SK-N-SH (cell line): Measurements from ENCODE around the gene PILRB. TPM values are rescaled to one million over a fixed set of nuclear protein-coding genes. Genes with fewer than 3 reads are reported as not detected.
A peak's percentile ranks its signal among the peaks of the same experiment; 100 is the strongest.

Source experiments
- CTCF ChIA-PET: fragments of 300-600, 350-600 bp; formaldehyde crosslinking; extraction: SDS; loops from one replicate; lab custom pipeline; 2021; lab: Yijun Ruan, JAX
- POLR2A ChIA-PET: fragments of 350-600 bp; sonication (Branson Sonifier 250); formaldehyde crosslinking; extraction: SDS; loops from one replicate; lab custom pipeline; 2020; ENCODE audit warnings: antibody characterized with exemption, inconsistent platforms; lab: Yijun Ruan, JAX
- DNase-seq: peaks from one replicate; pipeline ENCODE4 v3.0.0; 2012
- H2AFZ ChIP-seq: fragments of 200-600 bp; sonication (generic); 2 replicates; pipeline ENCODE4 v1.8.1; 2016; ENCODE audit warnings: antibody characterized with exemption, mild to moderate bottlenecking, low read depth
- H3F3A ChIP-seq: fragments of 200-600 bp; sonication (generic); replicated peaks from 2 replicates; pipeline ENCODE3; 2016; ENCODE audit warnings: antibody characterized with exemption, mild to moderate bottlenecking; ENCODE audit not compliant: insufficient read depth
- H3K27ac ChIP-seq, 2 experiments: fragments of 200-500 bp in 1 of 2; fragments of 200-600 bp in 1 of 2; sonication (Bioruptor generic) in 1 of 2; sonication (generic), shearing (Covaris generic) in 1 of 2; 2 replicates each; pipeline versions ENCODE4 v1.5.1 to v1.6.1; 2014 to 2016; ENCODE audit warnings: low read depth in 2 of 2, inconsistent platforms in 1 of 2, low read length in 1 of 2, mild to moderate bottlenecking in 1 of 2, mixed read lengths in 1 of 2
- H3K27me3 ChIP-seq: fragments of 200-600 bp; sonication (generic), shearing (Covaris generic); 2 replicates; pipeline ENCODE4 v1.6.1; 2016; ENCODE audit warnings: mixed run types; ENCODE audit not compliant: insufficient read depth
- H3K36me3 ChIP-seq, 2 experiments: fragments of 200-500 bp in 1 of 2; fragments of 200-600 bp in 1 of 2; sonication (Bioruptor generic) in 1 of 2; sonication (generic) in 1 of 2; replicated peaks in 1 of 2; 2 replicates each; pipeline versions ENCODE3 to v1.5.1; 2014 to 2016; ENCODE audit warnings: low read length in 1 of 2, mild to moderate bottlenecking in 1 of 2; ENCODE audit not compliant: insufficient read depth in 2 of 2, control insufficient read depth in 1 of 2
- H3K4me1 ChIP-seq, 2 experiments: fragments of 200-500 bp in 1 of 2; fragments of 200-600 bp in 1 of 2; sonication (Bioruptor generic) in 1 of 2; sonication (generic), shearing (Covaris generic) in 1 of 2; 2 replicates each; pipeline versions ENCODE4 v1.5.1 to v1.6.1; 2014 to 2016; ENCODE audit warnings: low read depth in 1 of 2, low read length in 1 of 2, mixed run types in 1 of 2; ENCODE audit not compliant: insufficient read depth in 2 of 2, control insufficient read depth in 1 of 2
- H3K4me2 ChIP-seq: fragments of 200-600 bp; sonication (generic), shearing (Covaris generic); 2 replicates; pipeline ENCODE4 v1.6.1; 2017; ENCODE audit warnings: mixed run types
- H3K4me3 ChIP-seq, 2 experiments: fragments of 200-500 bp in 1 of 2; fragments of 200-600 bp in 1 of 2; sonication (Bioruptor generic) in 1 of 2; sonication (generic), shearing (Covaris generic) in 1 of 2; 2 replicates each; pipeline versions ENCODE4 v1.5.1 to v1.8.1; 2014 to 2016; ENCODE audit warnings: low read depth in 2 of 2, inconsistent platforms in 1 of 2, low read length in 1 of 2, mild to moderate bottlenecking in 1 of 2, mixed read lengths in 1 of 2, moderate library complexity in 1 of 2
- H3K79me2 ChIP-seq: fragments of 200-600 bp; sonication (generic); 2 replicates; pipeline ENCODE4 v1.8.1; 2017; ENCODE audit warnings: mild to moderate bottlenecking; ENCODE audit not compliant: insufficient read depth
- H3K9ac ChIP-seq: fragments of 200-600 bp; sonication (generic); 2 replicates; pipeline ENCODE4 v1.6.1; 2017; ENCODE audit warnings: mixed run types
- H3K9me2 ChIP-seq: fragments of 200-600 bp; sonication (generic); 2 replicates; pipeline ENCODE4 v1.6.1; 2017; ENCODE audit warnings: mixed run types
- H3K9me3 ChIP-seq: fragments of 200-600 bp; sonication (generic); 2 replicates; pipeline ENCODE4 v1.6.1; 2017; ENCODE audit warnings: mixed run types, mild to moderate bottlenecking, moderate library complexity
- H4K20me1 ChIP-seq: fragments of 200-600 bp; sonication (generic); 2 replicates; pipeline ENCODE4 v1.6.1; 2017; ENCODE audit warnings: mild to moderate bottlenecking, mixed run types; ENCODE audit not compliant: insufficient read depth
- CHD2 ChIP-seq: fragments of 150-350 bp; IDR thresholded peaks from 2 replicates; pipeline ENCODE4 v1.6.1; 2018; ENCODE audit warnings: low read length; ENCODE audit not compliant: partially characterized antibody
- ELF1 ChIP-seq: IDR thresholded peaks from 2 replicates; pipeline ENCODE4 v1.4.0; 2012
- FOSL2 ChIP-seq: IDR thresholded peaks from 2 replicates; pipeline ENCODE4 v1.4.0; 2012; ENCODE audit warnings: low read depth, mild to moderate bottlenecking, moderate library complexity, borderline replicate concordance
- FOXJ3 ChIP-seq: sonication (generic); formaldehyde crosslinking; IDR thresholded peaks from 2 replicates; pipeline ENCODE4 v1.5.1; 2020; ENCODE audit warnings: mild to moderate bottlenecking, missing genetic modification reagents
- JUND ChIP-seq: IDR thresholded peaks from 2 replicates; pipeline ENCODE4 v1.4.0; 2012
- RAD21 ChIP-seq: IDR thresholded peaks from 2 replicates; pipeline ENCODE4 v1.6.1; 2012; ENCODE audit warnings: mild to moderate bottlenecking, low read length
- RCOR1 ChIP-seq: fragments of 150-350 bp; IDR thresholded peaks from 2 replicates; pipeline ENCODE4 v1.6.1; 2017; ENCODE audit warnings: antibody characterized with exemption, low read length
- RFX5 ChIP-seq: IDR thresholded peaks from 2 replicates; pipeline ENCODE4 v1.6.1; 2012; ENCODE audit warnings: mild to moderate bottlenecking, improper control_type of control experiment, low read length
- TCF12 ChIP-seq: IDR thresholded peaks from 2 replicates; pipeline ENCODE4 v1.4.0; 2012
- YY1 ChIP-seq: IDR thresholded peaks from 2 replicates; pipeline ENCODE4 v1.4.0; 2012; ENCODE audit warnings: low read depth, mild to moderate bottlenecking
- WGBS: methylation state at CpG from one replicate; pipeline ENCODE4 v1.1.6; 2017; ENCODE audit warnings: low lambda C conversion rate; 5-methylcytosine and 5-hydroxymethylcytosine counted together
- polyA plus RNA-seq, 3 experiments: library from polyadenylated mRNA; depleted of rRNA; stranded (reverse); fragments of >200 nt; gene quantifications; 2 replicates each; pipeline ENCODE4 v1.2.3, GENCODE V29; 2012
- TF ChIP-seq, protein P1 (sequence below): fragments of 200-600 bp; sonication (generic); IDR thresholded peaks from 2 replicates; pipeline ENCODE4 v1.6.1; 2017; ENCODE audit warnings: antibody characterized with exemption, mild to moderate bottlenecking, moderate library complexity
- TF ChIP-seq, protein P2 (sequence below): IDR thresholded peaks from 2 replicates; pipeline ENCODE4; 2012
- TF ChIP-seq, protein P3 (sequence below): IDR thresholded peaks from 2 replicates; pipeline ENCODE4 v1.6.1; 2012; ENCODE audit warnings: mild to moderate bottlenecking, low read depth, low read length, moderate library complexity
- TF ChIP-seq, protein P4 (sequence below): fragments of 150-350 bp; IDR thresholded peaks from 2 replicates; pipeline ENCODE4 v1.6.1; 2016; ENCODE audit warnings: mild to moderate bottlenecking, low read depth, low read length

PILRB gene
- polyA plus RNA-seq, 1 of the 3 experiments (the other 2 are of a cell fraction): 55.4 TPM

DNA sequence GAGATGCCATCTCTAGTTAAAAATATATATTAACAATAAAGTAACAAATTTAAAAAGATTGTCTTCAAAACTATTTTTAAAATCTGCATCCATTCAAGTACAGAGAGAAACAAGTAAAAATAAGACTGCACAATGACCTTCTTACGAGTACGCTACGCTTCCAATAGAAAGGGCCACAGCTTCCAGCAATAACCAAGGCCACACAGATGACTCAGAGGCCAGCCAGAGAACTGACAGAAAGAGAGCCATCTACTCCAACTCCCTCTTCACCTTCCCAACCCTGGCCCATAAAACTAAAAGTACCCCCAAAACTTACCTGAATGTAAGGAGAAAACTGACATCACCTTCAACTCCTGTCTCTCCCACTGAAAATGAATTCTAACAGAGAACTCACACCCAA, 42.1 kb downstream of the PILRB start:
- no peak for DNase-seq
- Histone ChIP-seq H3K27ac (no peak overlapping the region), H3K4me3 (no peak overlapping the region), H3F3A (no peaks in the 10 kb centered on the region), H3K9ac (no peak overlapping the region), H3K27me3 (no peaks in the 10 kb centered on the region), H4K20me1 (no peaks in the 10 kb centered on the region), H3K79me2 (no peaks in the 10 kb centered on the region), H3K9me3 (no peaks in the 10 kb centered on the region), H3K36me3 (no peaks in the 10 kb centered on the region), H3K4me1 (peaks cover 0 to 5% of the 10 kb centered on the region in 2 experiments; a peak in 1 of 4 replicates), H3K9me2 (no peaks in the 10 kb centered on the region), H2AFZ (no peak overlapping the region), H3K4me2 (no peak overlapping the region)
- TF ChIP-seq JUND (no peak), CHD2 (no peak), RFX5 (no peak), ELF1 (no peak), FOSL2 (no peak)
- ChIA-PET CTCF (interaction anchor here (0.7 to 1.0 kb wide), 3 partner anchors 8 to 268 kb away, joined by 3 to 4 read pairs (median 3); no protein-coding TSS in a partner anchor), POLR2A (interaction anchor here (0.7 to 1.2 kb wide), 2 partner anchors 18 to 90 kb away, joined by 3 read pairs; no protein-coding TSS in a partner anchor)
- WGBS: 95% methylated on average over 3 of the region's 3 CpGs

DNA sequence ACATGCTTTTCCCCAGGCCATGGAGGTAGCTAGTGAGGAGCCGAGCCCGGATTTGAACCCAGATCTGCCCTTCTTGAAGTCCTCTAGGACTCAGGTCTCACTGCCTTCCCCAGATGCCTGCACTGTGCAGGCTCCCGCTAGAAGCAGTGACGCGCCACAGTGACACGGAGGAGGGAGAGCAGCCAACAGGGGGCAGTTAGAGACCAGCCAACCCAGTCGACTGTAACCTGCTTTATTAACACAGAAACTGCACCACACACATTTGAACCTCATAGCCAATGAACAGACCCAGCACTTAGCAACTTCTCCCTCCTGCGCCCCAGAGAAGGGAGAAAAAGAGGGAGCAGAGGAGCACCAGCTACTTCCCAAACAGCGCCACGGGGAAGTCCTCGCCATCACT, 42.7 kb downstream of the PILRB start:
- DNase-seq: peak; percentile 50
- CTCF ChIA-PET: interaction anchor here (1.3 to 2.0 kb wide), 4 partner anchors 11 to 168 kb away, joined by 3 to 6 read pairs (median 5); no protein-coding TSS in a partner anchor
- no peaks in the 10 kb centered on the region for H3K36me3 ChIP-seq
- no peak overlapping the region for H3K27ac ChIP-seq
- no peak overlapping the region for H3K4me3 ChIP-seq
- H3K79me2 ChIP-seq: no peaks in the 10 kb centered on the region
- H3K9me3 ChIP-seq: no peaks in the 10 kb centered on the region
- 84% methylated on average over 9 of the region's 11 CpGs for WGBS
- H3K27me3 ChIP-seq: no peaks in the 10 kb centered on the region
- H3K9ac ChIP-seq: no peak overlapping the region
- H4K20me1 ChIP-seq: no peaks in the 10 kb centered on the region
- H3K4me1 ChIP-seq: peaks cover 0 to 5% of the 10 kb centered on the region in 2 experiments; a peak in 1 of 4 replicates
- TF ChIP-seq RAD21 (peak; percentile 55), TCF12 (no peak)
- TF ChIP-seq, protein P1, sequence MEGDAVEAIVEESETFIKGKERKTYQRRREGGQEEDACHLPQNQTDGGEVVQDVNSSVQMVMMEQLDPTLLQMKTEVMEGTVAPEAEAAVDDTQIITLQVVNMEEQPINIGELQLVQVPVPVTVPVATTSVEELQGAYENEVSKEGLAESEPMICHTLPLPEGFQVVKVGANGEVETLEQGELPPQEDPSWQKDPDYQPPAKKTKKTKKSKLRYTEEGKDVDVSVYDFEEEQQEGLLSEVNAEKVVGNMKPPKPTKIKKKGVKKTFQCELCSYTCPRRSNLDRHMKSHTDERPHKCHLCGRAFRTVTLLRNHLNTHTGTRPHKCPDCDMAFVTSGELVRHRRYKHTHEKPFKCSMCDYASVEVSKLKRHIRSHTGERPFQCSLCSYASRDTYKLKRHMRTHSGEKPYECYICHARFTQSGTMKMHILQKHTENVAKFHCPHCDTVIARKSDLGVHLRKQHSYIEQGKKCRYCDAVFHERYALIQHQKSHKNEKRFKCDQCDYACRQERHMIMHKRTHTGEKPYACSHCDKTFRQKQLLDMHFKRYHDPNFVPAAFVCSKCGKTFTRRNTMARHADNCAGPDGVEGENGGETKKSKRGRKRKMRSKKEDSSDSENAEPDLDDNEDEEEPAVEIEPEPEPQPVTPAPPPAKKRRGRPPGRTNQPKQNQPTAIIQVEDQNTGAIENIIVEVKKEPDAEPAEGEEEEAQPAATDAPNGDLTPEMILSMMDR: 0 out of 2 replicates have a peak, but pooled peaks have one; percentile 21
- POLR2A ChIA-PET: no interaction called here
- no peak overlapping the region for H2AFZ ChIP-seq
- no peak overlapping the region for H3K4me2 ChIP-seq
- H3F3A ChIP-seq: no peaks in the 10 kb centered on the region
- H3K9me2 ChIP-seq: no peaks in the 10 kb centered on the region

DNA sequence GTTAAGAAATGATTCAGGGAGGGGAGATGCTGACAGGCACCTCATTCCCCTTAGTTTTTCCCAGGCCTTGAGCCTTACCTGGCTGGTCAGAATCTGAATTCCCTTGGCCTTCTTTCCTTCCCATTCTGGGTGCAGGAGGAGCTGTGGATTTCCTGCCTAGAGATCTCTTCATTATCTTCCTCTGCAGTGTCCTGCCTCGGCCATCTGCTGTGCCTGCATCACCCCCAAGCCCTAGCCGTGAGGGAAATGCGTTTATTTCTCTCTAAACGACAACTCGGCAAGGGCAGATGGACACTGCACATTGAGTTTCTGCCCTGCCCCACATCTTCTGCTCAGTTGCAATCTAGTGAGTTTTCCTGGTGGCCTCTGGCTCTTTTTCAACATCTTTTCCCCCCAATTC, 43.9 kb downstream of the PILRB start:
- no peaks in the 10 kb centered on the region for H3F3A ChIP-seq
- H2AFZ ChIP-seq: no peak overlapping the region
- H3K9me3 ChIP-seq: no peaks in the 10 kb centered on the region
- DNase-seq: peak; percentile 39
- H3K4me3 ChIP-seq: no peak overlapping the region
- H3K79me2 ChIP-seq: no peaks in the 10 kb centered on the region
- H4K20me1 ChIP-seq: no peaks in the 10 kb centered on the region
- H3K27ac ChIP-seq: no peak overlapping the region
- no peak overlapping the region for H3K4me2 ChIP-seq
- no peak overlapping the region for H3K9ac ChIP-seq
- H3K36me3 ChIP-seq: no peaks in the 10 kb centered on the region
- peaks cover 0 to 5% of the 10 kb centered on the region in 2 experiments; a peak in 1 of 4 replicates for H3K4me1 ChIP-seq
- ChIA-PET CTCF (interaction anchor here (0.8 to 2.0 kb wide), 6 partner anchors 10 to 167 kb away, joined by 3 to 6 read pairs (median 4); no protein-coding TSS in a partner anchor), POLR2A (interaction anchor here (0.6 kb wide), 2 partner anchors 28 to 32 kb away, joined by 3 read pairs; partner anchors contain the start of gene MEPCE)
- 74% methylated on average over 5 of the region's 5 CpGs for WGBS
- no peaks in the 10 kb centered on the region for H3K27me3 ChIP-seq
- H3K9me2 ChIP-seq: no peaks in the 10 kb centered on the region
- TF ChIP-seq, protein P2, sequence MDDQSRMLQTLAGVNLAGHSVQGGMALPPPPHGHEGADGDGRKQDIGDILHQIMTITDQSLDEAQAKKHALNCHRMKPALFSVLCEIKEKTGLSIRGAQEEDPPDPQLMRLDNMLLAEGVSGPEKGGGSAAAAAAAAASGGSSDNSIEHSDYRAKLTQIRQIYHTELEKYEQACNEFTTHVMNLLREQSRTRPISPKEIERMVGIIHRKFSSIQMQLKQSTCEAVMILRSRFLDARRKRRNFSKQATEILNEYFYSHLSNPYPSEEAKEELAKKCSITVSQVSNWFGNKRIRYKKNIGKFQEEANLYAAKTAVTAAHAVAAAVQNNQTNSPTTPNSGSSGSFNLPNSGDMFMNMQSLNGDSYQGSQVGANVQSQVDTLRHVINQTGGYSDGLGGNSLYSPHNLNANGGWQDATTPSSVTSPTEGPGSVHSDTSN: no peak
- TF ChIP-seq RAD21 (no peak), FOXJ3 (no peak), RCOR1 (no peak), FOSL2 (no peak), YY1 (no peak)
- TF ChIP-seq, protein P3, sequence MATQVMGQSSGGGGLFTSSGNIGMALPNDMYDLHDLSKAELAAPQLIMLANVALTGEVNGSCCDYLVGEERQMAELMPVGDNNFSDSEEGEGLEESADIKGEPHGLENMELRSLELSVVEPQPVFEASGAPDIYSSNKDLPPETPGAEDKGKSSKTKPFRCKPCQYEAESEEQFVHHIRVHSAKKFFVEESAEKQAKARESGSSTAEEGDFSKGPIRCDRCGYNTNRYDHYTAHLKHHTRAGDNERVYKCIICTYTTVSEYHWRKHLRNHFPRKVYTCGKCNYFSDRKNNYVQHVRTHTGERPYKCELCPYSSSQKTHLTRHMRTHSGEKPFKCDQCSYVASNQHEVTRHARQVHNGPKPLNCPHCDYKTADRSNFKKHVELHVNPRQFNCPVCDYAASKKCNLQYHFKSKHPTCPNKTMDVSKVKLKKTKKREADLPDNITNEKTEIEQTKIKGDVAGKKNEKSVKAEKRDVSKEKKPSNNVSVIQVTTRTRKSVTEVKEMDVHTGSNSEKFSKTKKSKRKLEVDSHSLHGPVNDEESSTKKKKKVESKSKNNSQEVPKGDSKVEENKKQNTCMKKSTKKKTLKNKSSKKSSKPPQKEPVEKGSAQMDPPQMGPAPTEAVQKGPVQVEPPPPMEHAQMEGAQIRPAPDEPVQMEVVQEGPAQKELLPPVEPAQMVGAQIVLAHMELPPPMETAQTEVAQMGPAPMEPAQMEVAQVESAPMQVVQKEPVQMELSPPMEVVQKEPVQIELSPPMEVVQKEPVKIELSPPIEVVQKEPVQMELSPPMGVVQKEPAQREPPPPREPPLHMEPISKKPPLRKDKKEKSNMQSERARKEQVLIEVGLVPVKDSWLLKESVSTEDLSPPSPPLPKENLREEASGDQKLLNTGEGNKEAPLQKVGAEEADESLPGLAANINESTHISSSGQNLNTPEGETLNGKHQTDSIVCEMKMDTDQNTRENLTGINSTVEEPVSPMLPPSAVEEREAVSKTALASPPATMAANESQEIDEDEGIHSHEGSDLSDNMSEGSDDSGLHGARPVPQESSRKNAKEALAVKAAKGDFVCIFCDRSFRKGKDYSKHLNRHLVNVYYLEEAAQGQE: no peak
- TF ChIP-seq, protein P4, sequence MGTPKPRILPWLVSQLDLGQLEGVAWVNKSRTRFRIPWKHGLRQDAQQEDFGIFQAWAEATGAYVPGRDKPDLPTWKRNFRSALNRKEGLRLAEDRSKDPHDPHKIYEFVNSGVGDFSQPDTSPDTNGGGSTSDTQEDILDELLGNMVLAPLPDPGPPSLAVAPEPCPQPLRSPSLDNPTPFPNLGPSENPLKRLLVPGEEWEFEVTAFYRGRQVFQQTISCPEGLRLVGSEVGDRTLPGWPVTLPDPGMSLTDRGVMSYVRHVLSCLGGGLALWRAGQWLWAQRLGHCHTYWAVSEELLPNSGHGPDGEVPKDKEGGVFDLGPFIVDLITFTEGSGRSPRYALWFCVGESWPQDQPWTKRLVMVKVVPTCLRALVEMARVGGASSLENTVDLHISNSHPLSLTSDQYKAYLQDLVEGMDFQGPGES: no peak
